ENCODE data around the gene CHST8.

Gene CHST8

DNA sequence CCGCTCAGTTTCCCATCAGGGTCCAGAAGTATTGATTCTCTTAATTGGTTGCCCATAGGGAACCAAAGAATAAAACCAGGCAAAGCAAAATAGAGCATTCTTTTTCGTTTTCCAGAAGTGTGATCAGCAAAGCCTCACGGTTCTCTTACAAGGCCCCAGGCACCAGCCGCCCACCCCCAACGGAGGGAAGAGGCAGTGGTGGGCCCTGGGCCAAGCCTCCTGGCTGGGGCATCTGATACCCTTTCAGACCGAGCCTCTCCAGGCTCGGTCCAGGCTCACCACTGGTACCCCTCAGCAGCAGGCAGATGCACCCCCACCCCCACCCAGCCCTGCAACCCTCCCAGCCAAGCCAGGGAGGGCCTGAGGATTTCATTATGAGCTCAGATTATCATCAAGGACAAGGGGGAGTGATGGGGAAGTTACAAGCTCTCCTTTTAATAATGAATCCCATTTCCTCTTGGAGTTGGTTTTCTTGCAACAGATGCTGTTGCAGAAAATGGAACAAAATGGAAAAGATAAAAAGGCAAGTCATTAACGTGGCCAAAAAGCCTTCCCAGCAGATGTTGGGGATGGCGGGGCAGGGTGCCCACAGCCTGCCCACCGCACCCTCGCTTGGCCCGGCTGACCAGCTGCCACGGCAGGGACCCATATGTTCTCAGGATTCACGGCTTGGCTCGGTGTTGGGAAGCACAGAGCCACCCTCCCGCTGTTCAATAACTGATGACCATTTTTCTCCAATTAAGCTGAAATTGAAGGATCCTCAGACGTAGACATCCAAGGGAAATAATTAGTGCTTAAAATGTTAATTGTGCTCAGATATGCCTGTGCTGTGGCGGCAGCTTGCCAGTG is 129.1 kb downstream of the CHST8 start:
- Histone ChIP-seq H3K9me3 (ENCODE audit: severe bottlenecking) (no peaks in the 10 kb centered on the region), H3K27me3 (ENCODE audit: insufficient read depth, poor library complexity, severe bottlenecking) (no peaks in the 10 kb centered on the region), H3K4me1 (ENCODE audit: insufficient read depth, poor library complexity, severe bottlenecking) (no peaks in the 10 kb centered on the region), H3K4me3 (ENCODE audit: severe bottlenecking) (no peak overlapping the region), H3K36me3 (ENCODE audit: low read depth) (no peaks in the 10 kb centered on the region), H3K27ac (ENCODE audit: poor library complexity, severe bottlenecking) (no peak overlapping the region)
- no peak for TF ChIP-seq CTCF (IDR thresholded peaks at IDR 0.05; ENCODE audit: poor library complexity, severe bottlenecking)
- DNase-seq (ENCODE audit: low spot score): no peak
- no peak for ATAC-seq (ENCODE audit: low read depth)

- Histone ChIP-seq H3K4me3 (ENCODE audit: severe bottlenecking) (no peak overlapping the region), H3K27me3 (ENCODE audit: insufficient read depth, poor library complexity, severe bottlenecking) (no peaks in the 10 kb centered on the region)
- ATAC-seq (ENCODE audit: low read depth): no peak
These were observed 129.7 kb downstream of the CHST8 start for GRCh38 chr19:33751436-33751770.

GRCh38 chr19:33752018-33752800 is 130.5 kb downstream of the CHST8 start:
- Histone ChIP-seq H3K36me3 (ENCODE audit: low read depth) (no peaks in the 10 kb centered on the region), H3K27me3 (ENCODE audit: insufficient read depth, poor library complexity, severe bottlenecking) (no peaks in the 10 kb centered on the region), H3K4me1 (ENCODE audit: insufficient read depth, poor library complexity, severe bottlenecking) (no peaks in the 10 kb centered on the region), H3K27ac (ENCODE audit: poor library complexity, severe bottlenecking) (no peak overlapping the region), H3K4me3 (ENCODE audit: severe bottlenecking) (no peak overlapping the region), H3K9me3 (ENCODE audit: severe bottlenecking) (no peaks in the 10 kb centered on the region)
- ATAC-seq (ENCODE audit: low read depth) (0 out of 3 replicates have a peak, but pooled peaks have one; percentile 27), DNase-seq (ENCODE audit: low spot score) (no peak)
- TF ChIP-seq CTCF (IDR thresholded peaks at IDR 0.05; ENCODE audit: poor library complexity, severe bottlenecking): no peak

More at GRCh38 chr19:33751436-33751770, 129.7 kb downstream of the CHST8 start:
- H3K4me1 ChIP-seq (ENCODE audit: insufficient read depth, poor library complexity, severe bottlenecking): no peaks in the 10 kb centered on the region
- no peak for DNase-seq (ENCODE audit: low spot score)
- no peak overlapping the region for H3K27ac ChIP-seq (ENCODE audit: poor library complexity, severe bottlenecking)
- H3K36me3 ChIP-seq (ENCODE audit: low read depth): no peaks in the 10 kb centered on the region
- H3K9me3 ChIP-seq (ENCODE audit: severe bottlenecking): no peaks in the 10 kb centered on the region
- TF ChIP-seq CTCF (IDR thresholded peaks at IDR 0.05; ENCODE audit: poor library complexity, severe bottlenecking): no peak

- ATAC-seq (ENCODE audit: low read depth): no peak
- no peak for DNase-seq (ENCODE audit: low spot score)
- Histone ChIP-seq H3K36me3 (ENCODE audit: low read depth) (no peaks in the 10 kb centered on the region), H3K27me3 (ENCODE audit: insufficient read depth, poor library complexity, severe bottlenecking) (no peaks in the 10 kb centered on the region), H3K4me3 (ENCODE audit: severe bottlenecking) (no peak overlapping the region), H3K4me1 (ENCODE audit: insufficient read depth, poor library complexity, severe bottlenecking) (no peaks in the 10 kb centered on the region), H3K9me3 (ENCODE audit: severe bottlenecking) (no peaks in the 10 kb centered on the region), H3K27ac (ENCODE audit: poor library complexity, severe bottlenecking) (no peak overlapping the region)
- no peak for TF ChIP-seq CTCF (IDR thresholded peaks at IDR 0.05; ENCODE audit: poor library complexity, severe bottlenecking)
These were observed 131.2 kb downstream of the CHST8 start for GRCh38 chr19:33752945-33753344.

Measured in RWPE2 (cell line).